Measurements from ENCODE around the gene ITFG2.

ITFG2 gene

DNA sequence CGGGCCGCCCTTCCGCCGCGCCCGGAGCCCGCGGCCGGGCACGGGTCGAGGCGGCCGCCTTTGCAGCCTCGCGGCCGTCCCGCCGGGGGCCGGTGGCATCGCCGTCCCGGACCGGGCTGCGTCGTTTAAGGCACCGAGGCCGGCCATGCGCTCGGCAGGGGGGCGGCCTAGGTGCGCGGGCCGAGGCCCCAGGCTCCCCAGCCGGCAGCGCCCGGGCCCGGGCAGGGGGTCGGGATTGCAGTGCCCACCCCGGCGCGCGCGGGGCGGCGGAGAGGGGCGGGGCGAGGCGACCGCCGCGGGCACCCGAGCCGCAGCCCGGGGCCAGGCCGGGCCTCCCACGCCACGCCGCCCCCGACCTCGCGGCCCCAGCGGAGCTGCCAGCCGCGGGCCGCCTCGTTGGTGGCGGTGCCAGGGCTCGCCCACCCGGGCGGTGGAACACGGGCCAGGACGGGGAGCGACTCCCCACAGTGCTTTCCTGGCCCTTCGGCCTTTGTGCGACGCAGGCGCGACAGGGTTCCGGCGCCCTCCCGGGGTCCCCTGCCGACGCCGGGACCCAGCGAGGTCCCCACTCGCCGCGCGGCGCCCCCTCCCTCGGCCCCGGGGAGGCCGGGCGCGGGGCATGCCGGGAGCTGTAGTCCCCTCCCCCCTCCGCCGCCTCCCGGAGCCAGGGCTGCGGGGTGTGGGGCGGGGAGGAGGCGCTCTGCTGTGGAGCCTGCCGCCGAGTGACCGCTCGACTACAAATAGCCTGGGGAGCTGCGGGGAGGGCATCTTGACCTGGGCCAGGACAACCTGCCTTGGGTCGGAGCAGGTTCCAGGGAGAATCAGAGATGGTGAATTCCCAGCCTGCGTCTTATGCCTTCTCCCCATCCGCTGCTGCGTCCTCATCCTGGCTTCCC, 16.9 kb upstream of the ITFG2 start:
- DNase-seq = peak; percentile 75

DNA sequence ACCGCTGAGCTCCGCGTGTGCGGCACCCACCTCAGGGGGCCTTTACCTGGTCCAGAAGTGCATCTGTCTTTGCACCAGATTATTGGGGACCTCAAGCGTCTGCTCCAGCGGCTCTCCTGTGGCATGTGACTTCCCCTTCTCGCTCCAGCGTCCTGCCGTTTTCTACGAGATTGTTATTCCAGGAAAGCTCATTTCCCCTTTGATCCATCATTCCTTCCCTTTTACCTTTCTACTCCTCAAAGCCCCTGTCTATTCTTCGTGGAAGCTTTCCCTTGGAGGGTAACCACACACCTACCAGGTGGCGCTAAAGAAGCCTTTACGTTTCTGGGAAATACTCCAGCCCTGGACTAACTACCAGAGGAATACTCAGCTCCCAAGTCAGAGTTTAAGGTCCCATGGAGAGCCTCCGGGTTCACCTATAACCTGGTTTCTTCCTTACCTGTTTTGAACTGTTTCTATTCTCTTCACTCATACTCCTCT, 16.2 kb upstream of the ITFG2 start:
- peak; percentile 56 for DNase-seq

DNA sequence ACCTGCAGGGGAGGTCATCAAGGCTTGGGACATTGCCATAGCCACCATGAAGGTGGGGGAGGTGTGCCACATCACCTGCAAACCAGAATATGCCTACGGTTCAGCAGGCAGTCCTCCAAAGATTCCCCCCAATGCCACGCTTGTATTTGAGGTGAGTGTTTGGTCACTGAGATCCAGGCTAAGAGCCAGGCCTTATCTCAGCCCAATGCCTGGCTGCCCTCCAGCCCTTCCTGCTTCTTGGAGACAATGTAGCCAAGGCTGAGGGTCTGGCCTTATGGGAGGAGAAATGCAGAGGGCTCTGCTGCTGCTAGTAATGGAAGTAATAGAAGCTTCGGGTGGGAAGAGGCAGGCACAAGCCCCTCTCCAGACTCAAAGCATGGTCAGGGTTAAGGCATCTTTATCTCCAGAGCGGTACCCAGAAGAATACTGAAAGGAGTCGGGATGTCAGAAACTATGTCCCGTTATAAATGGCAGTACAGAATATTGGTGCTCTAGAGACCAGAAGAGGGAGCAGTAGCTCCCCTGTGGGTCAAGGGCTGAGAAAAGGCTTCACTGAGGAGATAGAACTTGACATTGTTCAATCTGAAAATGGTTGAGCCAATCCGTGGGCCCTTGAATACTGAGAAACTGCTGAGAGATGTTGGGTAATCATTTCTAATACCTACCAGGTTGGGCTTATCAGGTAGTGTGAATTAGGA, 14.6 kb upstream of the ITFG2 start:
- DNase-seq = no peak

DNA sequence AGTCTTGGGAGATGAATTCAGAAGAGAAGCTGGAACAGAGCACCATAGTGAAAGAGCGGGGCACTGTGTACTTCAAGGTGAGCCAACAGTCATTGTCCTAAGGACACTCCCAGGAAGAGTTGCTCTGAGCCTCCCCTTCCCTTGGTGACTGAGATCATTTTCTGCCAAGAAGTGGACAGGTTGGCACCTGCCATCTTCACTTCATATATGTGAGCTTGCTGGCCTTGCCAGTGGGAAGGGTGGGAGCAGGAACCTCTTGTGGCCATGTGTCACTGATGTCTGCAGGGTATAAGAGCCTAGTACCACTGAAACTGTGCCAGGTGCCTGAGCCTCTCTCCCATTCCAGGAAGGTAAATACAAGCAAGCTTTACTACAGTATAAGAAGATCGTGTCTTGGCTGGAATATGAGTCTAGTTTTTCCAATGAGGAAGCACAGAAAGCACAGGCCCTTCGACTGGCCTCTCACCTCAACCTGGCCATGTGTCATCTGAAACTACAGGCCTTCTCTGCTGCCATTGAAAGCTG, 12.4 kb upstream of the ITFG2 start:
- no peak for DNase-seq

DNA sequence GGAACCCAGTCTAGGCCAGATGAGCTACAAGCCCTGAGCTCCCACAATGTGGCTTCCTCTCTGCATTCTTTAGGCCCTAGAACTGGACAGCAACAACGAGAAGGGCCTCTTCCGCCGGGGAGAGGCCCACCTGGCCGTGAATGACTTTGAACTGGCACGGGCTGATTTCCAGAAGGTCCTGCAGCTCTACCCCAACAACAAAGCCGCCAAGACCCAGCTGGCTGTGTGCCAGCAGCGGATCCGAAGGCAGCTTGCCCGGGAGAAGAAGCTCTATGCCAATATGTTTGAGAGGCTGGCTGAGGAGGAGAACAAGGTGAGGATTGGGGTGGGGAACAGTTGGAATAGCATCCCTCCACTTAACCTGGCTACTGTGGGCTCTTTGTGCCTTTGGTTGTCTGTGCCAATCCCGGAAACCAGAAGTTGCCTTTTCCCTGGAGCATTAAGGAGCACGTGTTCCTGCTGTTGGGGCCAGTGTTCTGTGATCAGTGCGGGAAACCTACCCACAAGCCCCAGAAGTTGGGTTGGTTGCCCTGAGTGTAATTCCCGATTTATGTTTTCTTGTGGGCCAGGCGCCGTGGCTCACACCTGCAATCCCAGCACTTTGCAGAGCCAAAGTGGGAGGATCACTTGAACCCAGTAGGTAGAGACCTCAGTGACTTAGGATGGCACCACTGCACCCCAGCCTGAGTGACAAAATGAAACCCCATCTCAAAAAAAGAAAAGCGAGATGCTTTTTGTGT, 11.3 kb upstream of the ITFG2 start:
- DNase-seq = no peak

DNA sequence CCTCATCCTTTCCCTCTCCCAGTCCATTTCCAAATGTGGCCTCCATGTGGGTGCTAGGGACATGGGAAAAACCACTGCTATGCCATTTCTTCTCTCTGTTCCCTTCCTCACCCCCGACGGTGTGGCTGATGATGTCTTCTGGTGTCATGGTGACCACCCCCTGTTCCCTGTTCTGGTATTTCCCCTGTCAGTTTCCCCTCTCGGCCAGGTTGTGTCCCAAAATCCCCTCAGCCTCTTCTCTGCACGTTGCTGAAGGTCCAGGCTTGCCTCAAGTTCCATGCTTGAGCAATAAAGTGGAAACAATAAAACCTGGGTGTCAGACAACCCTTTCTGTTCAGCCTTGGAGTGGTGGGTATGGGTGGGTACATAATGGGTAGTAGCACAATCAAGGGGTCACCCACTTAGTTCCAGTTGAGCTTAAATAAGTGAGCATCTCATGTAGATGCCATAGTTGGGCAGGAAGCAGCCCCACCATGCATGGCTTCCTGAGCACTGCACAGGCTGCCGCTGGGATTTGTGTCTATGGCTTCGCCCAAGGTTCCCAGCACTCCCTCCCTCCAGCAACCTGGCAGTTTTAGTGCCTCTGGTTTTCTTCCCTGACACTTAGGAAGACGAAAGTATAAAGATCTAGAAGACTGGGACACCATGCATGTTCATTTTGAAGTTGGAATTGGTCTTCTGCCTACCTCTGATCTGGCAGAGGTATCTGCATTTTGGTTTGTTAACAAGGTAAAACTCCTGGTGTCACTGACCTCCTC, 8.7 kb upstream of the ITFG2 start:
- no peak for DNase-seq

DNA sequence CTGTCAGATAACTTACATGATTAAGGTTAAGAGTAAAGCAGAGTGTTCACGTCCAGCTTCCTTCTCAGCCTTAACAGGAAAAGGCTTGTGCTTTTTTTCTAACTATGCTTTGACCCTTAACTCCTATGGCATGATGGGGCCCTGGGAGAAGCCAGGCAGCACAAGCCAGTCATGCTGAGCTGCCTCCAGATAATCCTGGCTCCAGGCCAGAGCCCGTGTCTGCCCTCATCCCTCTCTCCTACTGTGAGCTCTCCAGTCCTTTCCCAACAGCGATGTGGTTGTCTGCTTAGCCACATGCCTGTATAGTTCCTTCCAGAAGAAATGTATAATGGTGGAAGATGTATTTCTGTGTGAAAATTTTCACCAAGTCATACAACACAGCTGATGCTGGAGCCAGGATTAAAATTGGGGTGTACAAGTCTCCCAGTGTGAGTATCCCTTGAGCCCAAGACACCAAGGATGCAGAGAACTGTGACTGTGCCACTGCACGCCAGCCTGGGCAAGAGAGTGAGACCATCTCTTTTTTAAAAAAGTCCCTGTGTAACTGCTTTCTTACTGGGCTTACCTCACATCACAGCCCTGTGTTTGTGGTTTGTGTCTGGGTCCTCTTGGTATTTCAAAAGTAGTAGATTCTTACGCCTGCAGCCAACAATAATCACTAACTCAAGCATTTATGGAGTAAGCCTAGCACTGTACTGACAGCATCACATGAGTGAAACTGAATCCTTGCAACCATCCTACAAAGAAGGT, 7.9 kb upstream of the ITFG2 start:
- no peak for DNase-seq

DNA sequence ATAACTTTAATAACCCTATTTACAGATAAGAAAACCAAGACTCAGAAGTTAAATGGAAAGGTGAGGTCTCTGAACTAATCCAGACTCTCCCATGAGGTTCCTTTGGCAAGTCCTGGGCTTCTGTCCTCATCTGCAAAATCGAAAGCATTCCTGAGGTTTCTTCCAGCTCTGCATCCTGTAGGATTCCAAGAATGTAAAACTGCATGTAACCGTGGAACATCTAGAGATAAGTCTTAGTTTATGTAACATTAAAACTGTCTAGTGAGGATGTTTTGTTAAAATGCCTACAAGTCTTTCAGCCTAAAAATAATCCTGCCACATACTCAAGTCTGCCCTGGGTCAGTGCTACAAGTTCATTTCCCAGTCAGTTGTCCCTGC, 7.3 kb upstream of the ITFG2 start:
- DNase-seq = no peak

DNA sequence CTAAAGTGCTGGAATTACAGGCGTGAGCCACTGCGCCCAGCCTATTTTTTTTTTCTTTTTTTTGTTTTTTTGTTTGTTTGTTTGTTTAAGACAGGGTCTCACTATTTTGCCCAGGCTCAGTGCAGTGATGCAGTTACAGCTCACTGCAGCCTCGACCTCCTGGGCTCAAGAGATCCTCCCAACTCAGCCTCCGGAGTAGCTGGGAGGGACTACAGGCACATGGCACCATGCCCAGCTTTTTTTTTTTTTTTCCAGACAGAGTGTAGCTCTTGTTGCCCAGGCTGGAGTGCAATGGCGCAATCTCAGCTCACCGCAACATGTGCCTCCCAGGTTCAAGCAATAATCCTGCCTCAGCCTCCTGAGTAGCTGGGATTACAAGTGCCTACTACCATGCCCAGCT, 5.8 kb upstream of the ITFG2 start:
- DNase-seq = no peak

DNA sequence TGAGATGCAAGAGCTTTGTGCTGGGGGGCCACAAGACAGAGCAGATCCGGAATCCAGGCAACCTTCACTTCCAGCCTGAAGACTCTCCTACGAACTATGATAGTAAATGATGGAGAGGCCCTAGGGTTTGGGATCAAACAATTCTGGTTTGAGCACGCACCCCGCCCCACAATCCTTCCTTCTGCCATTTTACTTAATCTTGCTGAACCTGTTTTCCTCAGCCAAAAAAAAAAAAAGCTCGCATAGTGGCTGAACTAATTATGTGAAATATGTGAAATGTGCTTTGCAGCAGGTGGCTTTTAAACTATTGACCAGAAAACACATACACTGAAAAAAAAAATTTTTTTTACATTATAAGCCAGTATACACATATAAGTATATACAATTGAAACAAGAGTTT, 667 bp upstream of the ITFG2 start:
- no peak for DNase-seq

DNA sequence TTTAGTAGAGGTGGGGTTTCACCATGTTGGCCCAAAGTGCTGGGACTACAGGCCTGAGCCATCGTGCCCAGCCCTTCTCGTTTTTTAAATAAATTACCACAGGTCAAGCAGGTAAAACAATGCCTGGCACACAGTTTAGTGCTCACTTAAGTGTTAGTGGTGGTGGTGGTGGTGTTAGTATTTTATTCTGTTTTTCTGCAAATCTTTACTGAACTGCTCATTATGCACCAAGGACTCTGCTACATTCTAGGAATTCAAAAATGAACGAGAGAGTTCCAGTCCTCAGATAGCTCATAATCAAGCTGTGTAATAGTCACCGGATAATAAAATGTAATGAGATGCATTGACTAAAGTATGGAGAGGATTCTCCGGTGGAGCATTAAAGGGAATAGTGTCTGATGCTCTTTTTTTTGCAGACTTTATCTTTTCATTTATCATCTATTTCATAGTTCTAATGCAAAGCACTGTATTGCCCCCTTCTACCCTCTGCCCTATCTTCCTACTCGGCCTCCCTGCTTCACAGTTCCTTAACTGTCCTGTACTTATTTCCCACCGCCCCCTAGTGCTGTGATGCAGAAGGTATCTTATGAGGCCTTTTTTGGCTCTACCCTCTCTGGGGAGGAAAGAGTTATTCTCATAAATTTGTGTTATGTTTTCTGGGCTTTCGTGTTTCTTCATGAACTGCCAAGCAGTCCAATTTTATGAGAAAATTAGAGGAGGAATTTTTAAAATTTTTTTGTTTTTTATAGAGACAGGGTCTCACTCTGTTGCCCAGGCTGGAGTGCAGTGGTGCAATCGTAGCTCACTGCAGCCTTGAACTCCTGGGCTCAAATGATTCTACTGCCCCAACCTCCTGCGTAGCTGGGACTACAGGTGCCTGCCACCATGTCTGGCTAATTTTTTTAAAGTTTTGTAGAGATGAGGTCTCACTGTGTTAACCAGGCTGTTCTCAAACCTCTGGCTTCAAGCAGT, 1.0 kb downstream of the ITFG2 start:
- DNase-seq = peak; percentile 86

DNA sequence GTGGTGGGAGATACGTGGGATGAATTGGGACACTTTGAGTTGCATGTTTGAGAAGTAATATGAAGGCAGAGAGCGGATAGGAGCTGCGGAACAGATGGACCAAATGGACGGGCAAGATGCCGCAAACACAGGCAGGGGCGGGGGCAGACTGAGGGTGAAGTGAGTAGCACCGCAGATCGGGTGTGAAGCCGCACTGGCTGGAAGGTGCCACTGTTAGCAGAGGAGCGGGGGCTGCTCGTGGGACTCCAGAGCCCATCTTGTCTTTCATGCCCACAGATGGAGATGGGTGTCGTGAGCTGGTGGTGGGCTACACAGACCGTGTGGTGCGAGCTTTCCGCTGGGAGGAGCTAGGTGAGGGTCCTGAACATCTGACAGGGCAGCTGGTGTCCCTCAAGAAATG, 7.3 kb downstream of the ITFG2 start:
- DNase-seq = no peak

DNA sequence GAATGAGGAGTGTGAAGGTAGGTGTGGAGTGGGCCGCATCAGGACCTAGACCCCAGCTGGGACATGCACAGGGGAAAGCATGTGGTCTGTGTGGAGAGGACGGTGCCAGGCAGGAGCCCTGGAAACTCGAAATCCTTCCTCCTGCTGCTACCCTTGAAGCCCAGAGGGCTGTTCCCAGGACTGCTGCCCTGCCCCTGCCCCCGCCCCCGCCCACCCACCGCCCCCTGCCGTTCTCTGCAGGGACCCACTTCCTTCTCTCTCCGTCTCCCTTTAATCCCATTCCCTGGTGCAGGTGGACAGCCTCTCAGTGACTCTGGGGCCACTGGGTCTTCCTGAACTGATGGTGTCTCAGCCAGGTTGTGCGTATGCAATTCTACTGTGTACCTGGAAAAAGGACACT, 8.0 kb downstream of the ITFG2 start:
- no peak for DNase-seq

DNA sequence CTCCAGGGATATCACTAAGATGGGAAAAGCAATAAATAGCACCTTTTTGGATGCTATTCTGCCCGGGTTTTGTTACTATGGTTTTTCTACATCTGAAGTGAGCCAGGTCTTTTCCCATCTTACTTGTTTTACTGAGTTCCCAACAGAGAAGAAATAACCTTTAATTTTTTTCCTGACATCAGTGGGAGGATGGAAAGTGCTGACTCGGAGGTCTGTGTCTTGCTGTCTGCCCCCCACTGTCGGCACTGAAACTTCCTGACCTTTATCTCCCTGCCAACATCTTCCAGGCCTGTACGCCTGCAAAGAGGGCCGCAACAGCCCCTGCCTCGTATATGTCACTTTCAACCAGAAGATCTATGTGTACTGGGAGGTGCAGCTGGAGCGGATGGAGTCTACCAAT, 11.0 kb downstream of the ITFG2 start:
- DNase-seq = no peak

DNA sequence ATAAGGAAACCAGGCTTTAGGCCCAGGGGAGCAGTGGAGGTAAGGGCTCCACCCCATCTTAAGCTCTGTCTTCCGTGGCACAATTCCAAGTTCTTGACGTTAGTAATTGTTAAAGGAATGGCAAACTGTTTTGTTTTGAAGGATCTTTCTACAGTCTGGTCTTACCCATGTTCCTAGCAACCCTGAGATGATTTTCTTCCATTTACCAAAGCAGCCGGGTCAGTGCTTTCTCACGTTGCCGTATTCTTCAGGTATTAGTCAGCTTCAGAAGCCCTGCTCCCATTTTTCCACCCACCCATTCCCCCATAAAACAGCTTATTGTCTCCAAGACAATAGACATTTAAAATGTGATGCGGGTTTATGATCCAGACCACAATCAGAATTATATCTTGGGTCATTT, 12.1 kb downstream of the ITFG2 start:
- DNase-seq = no peak

DNA sequence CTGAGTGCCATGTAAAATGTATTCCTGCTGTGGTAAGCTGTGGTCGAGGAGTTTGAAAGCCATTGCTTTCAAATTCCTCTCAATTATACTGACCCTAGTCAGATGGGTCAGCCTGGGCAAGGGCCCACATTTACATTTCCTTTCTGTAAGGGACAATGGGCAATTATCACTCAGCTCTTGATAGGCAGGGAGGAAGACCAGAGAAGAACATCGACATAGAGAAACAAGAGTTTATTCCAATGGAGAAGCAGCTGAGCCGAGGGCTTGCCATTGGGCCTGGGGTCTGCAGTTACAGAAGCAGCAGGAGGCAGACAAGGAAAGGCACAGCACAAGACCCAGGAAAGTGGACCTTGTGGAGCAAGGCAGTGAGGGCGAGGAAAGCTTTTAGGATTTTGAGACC, 12.7 kb downstream of the ITFG2 start:
- no peak for DNase-seq

DNA sequence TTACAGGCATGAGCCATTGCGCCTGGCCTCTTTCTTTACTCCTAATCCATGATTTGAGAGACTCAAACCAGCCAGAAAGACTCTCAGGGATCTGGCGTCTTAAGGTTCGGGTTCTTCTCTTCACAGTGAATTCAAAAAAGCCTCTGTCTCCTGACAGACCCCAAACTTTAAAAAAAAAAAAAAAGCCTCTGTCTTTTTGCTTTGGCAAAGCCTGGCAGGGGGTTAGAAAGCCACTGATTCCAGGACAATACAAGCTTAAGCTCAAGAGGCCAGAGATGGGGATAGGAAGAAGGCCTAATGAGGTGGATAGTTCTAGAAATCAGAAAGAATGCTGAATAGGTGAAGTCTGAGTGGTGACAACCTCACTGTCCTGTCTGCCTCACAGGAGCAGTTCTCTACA, 13.6 kb downstream of the ITFG2 start:
- DNase-seq = no peak

DNA sequence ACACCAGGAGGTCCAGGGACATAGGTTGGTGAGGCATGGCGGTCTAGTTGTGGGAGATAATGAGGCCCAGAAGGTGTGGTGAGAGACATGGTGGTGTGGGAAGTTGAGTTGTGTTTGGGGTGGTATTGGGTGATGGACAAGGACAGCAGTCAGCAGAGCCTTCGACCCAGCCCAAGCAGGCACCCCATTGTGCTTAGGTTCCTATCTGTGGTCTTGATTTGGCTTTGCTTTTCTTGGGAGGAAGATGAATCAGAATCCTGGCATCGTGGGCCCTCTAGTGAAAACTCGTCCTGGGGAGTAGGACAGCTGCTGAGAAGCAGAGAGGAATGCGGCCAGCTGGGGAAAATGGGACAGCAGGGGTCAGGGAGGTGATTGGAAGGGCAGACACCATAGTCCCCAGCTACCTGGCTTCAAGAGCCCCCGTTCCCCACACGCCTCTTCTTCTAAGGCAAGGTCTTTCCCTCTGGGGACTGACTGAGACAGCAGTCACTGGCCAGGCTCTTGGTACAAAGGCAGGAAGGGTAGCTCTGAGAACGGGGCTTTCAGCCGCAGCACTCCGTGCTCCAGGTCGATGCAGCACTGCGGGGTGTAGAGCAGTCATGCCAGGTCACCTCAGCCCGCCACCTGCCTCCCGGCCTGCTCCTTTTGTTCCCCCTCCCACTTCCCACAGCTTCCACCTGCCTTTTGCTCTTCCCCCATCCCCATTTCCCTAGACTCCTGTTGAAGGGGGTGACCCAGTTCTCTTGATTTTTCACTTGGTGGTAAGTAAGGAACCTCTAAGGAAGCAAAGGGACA, 14.4 kb downstream of the ITFG2 start:
- no peak for DNase-seq

DNA sequence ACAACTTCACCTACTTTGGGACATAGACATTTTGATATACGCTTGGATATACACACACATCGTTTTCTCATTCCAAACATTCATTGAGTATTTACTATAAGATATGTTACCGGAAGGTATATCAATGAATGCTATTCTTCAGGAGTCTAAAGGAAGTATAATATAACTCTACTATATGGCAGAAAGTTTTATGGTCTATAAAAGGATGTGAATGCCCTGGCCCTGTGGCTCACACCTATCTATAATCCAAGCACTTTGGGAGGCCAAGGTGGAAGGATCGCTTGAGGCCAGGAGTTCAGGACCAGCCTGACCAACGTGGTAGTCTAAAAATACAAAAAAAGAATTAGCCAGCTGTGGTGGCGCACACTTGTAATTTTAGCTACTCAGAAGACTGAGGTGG, 16.8 kb downstream of the ITFG2 start:
- no peak for DNase-seq
